Epidermal melanocyte (primary cell): ENCODE results near the gene EPB42.
"Not testable (repeated sequence)": the region's sequence is repeated elsewhere in the genome, so short reads cannot be mapped to it uniquely, and the experiment has no call there.

ENCODE experiments used
- DNase-seq: peaks from one replicate; pipeline ENCODE4 v3.0.0; 2011; ENCODE audit warnings: low spot score; ENCODE audit not compliant: insufficient read length

Gene EPB42

GRCh38 chr15:43187544-43188155, 33.2 kb downstream of the EPB42 start:
- peak; percentile 43 for DNase-seq

- no peak for DNase-seq
Measured at GRCh38 chr15:43186003-43186353, 34.8 kb downstream of the EPB42 start.

GRCh38 chr15:43185157-43186002, 35.4 kb downstream of the EPB42 start, which contains the start of gene CCNDBP1:
TSS of gene CCNDBP1 (plus strand) at chr15:43185403. CDS start at chr15:43185499, 96 bp downstream.
- DNase-seq, result peak; percentile 95

GRCh38 chr15:43184407-43185124, 36.3 kb downstream of the EPB42 start:
- no peak for DNase-seq

GRCh38 chr15:43183270-43183669, 37.5 kb downstream of the EPB42 start:
- no peak for DNase-seq

- not testable (repeated sequence) for DNase-seq
Measured at GRCh38 chr15:43177147-43177546, 43.7 kb downstream of the EPB42 start.

- not testable (repeated sequence) for DNase-seq
Measured at GRCh38 chr15:43175656-43176309, 45.0 kb downstream of the EPB42 start.

- DNase-seq, result no peak
Measured at GRCh38 chr15:43169888-43170287, 50.9 kb downstream of the EPB42 start.

- DNase-seq, result no peak
Measured at GRCh38 chr15:43168192-43169107, 52.4 kb downstream of the EPB42 start.

GRCh38 chr15:43167261-43167660, 53.6 kb downstream of the EPB42 start:
- DNase-seq, result not testable (repeated sequence)

- DNase-seq, result no peak
Measured at GRCh38 chr15:43165801-43166325, 55.0 kb downstream of the EPB42 start.

- no peak for DNase-seq
Measured at GRCh38 chr15:43153269-43153668, 67.5 kb downstream of the EPB42 start.

- no peak for DNase-seq
Measured at GRCh38 chr15:43151688-43152087, 69.1 kb downstream of the EPB42 start.

- no peak for DNase-seq
Measured at GRCh38 chr15:43150191-43150929, 70.5 kb downstream of the EPB42 start.
